ENCODE results near the gene ART1.

DNA sequence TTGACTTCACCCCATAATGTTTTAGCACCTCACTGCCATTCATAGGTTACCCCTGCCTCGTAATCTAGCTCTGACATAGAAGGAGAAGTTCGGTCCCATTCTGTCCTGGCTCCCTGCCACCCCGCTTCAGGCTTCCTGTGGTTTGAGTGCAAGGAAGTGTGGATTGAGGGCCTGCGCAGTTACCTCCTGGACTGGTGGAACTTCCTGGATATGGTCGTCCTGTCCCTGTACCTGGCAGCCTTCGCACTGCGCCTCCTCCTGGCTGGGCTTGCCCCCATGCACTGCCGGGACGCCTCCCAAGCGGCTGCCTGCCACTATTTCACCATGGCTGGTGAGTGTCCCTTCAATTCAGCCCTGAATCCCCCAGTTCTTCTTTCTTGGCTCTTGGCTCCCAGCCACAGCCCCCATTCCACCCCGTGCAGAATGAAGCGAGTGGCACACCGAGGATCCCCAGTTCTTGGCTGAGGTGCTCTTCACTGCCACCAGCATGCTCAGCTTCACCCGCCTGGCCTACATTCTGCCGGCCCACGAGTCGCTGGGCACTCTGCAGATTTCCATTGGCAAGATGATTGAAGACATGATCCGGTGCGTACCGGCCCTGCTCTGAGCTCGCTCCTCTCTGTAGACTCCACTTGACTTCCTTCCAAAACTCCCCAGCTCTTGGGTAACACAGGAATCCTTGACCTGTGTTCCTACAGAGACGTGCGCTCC, 18.5 kb upstream of the ART1 start:
- TF ChIP-seq, protein P1, sequence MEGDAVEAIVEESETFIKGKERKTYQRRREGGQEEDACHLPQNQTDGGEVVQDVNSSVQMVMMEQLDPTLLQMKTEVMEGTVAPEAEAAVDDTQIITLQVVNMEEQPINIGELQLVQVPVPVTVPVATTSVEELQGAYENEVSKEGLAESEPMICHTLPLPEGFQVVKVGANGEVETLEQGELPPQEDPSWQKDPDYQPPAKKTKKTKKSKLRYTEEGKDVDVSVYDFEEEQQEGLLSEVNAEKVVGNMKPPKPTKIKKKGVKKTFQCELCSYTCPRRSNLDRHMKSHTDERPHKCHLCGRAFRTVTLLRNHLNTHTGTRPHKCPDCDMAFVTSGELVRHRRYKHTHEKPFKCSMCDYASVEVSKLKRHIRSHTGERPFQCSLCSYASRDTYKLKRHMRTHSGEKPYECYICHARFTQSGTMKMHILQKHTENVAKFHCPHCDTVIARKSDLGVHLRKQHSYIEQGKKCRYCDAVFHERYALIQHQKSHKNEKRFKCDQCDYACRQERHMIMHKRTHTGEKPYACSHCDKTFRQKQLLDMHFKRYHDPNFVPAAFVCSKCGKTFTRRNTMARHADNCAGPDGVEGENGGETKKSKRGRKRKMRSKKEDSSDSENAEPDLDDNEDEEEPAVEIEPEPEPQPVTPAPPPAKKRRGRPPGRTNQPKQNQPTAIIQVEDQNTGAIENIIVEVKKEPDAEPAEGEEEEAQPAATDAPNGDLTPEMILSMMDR (IDR thresholded peaks at IDR 0.05) = no peak
- TF ChIP-seq POLR2A (IDR thresholded peaks at IDR 0.05) = no peak

Data from testis (tissue), 2 donors.